NCI-H82 treated with DMSO at 0.1 percent for 48 hours (cell line): ENCODE measurements around the gene PTBP1.

Experiments used
- DNase-seq: peaks from one replicate; lab custom pipeline; 2025; ENCODE audit not compliant: unreplicated experiment; lab: John Stamatoyannopoulos, UW

The PTBP1 gene

DNA sequence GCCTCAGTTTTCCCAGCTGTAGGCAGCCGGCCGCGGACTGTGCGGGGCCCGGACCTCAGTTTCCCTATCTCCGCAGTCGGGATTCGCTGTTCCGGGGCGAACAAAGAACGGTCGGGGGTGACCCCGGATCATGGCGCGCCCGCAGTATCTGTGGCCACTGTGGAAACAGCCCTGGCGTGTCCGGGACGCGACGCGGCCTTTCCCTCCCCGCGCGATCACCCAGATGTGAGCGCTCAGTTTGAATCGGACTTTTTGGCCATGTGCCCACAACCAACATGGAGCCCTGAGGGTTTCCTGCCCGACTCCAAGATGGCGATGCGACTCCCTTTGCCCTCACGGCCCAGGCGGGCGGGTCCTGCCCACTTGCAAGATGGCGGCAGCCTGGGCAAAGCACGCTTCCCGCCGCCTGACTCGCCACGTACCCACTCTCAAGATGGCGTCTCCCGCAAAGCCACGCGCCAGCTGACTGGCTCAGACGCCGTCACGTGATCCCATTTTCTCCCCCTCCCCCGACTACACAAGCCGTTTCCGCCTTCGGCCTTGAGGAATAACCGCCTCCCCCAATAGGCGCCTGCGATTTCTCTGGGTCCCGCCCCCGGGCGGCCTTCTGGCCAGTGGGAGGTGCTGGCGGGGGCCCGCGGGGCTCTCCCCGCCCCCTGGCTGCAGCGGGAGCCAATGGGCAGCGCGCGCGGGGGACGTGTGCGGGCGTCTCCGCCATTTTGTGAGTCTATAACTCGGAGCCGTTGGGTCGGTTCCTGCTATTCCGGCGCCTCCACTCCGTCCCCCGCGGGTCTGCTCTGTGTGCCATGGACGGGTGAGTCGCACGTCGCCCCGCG, at the start of gene PTBP1:
TSS of gene PTBP1 (plus strand) at position 761 of the 836 bp plus-strand sequence. CDS start at position 807, 46 bp downstream.
- peak; percentile 98 for DNase-seq

DNA sequence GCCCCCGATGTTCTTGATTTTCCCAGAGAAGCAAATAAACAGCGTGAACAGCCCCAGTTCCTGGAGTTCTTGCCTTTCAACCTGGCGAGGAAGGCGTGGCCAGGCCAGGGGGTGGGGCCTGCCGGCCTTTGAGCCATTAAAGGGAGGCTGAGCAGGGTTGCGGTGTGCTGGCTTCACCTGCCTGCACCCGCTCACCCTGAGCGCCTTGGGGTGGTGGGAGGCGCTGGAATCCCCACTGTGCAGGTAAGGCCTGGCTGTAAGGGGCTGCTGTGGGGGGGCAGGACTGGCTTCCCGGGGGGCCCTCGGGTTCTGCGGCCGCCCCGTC, 49.0 kb upstream of the PTBP1 start:
- DNase-seq: no peak

DNA sequence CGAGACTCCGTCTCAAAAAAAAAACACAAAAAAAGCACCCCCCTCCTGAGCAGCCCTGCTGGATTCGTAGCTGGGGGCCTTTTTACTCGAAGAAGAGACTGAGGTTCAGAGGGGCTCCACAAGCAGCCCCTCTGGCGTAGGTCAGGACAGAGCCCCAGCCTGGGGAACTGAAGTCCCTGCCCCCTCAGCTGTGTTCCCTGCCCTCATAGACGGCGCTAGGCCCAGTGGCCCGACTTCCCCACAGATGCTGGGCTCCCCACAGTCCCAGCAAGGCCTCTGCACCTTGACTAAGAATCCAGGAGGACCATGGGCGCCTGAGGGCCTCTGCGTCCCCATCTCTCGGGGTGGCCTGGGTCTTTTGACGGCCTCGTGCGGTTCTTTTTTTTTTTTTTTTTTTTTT, 47.4 kb upstream of the PTBP1 start:
- DNase-seq: no peak

DNA sequence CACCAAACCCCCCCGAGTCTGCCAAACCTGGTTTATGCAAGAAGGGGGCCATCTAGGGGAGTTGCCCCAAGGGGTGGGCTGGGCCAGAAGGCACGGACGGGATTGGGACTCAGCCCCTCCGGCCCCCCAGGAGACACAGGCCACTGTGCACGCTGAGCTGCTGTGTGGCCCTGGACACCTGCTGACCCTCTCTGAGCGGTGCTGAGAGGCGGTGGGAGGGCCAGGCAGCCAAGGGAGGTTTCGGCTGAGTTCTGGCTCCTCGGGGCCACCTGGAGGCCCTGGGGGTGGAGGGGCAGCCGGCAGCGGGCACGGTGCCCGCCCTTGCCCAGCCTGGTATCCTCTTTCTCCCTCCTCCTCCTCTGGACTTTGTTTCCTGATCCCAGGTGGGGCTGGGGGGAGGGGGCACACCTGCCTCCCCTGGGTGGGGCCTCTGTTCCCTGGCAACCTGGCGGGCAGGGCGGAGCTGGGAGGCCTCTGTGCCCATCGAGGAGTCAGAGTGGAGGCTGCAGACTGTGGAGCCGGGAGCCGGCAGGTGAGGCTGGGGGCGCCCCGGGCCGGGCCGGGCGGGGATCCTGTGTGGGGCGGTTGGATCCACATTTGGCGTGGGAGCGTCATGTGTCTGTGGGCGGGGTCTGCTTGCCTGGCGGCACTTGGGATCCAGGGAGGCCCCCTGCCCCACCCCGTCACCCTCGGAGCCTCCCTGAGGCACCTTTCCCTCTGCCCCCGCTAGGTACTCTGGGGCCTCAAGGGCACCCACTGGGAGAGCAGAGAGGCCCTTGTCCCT, 46.4 kb upstream of the PTBP1 start, which contains the start of gene MISP:
TSS of gene MISP (plus strand) at position 473 of the 784 bp plus-strand sequence. CDS start 5,835 bp downstream, outside the sequence.
- DNase-seq: no peak

DNA sequence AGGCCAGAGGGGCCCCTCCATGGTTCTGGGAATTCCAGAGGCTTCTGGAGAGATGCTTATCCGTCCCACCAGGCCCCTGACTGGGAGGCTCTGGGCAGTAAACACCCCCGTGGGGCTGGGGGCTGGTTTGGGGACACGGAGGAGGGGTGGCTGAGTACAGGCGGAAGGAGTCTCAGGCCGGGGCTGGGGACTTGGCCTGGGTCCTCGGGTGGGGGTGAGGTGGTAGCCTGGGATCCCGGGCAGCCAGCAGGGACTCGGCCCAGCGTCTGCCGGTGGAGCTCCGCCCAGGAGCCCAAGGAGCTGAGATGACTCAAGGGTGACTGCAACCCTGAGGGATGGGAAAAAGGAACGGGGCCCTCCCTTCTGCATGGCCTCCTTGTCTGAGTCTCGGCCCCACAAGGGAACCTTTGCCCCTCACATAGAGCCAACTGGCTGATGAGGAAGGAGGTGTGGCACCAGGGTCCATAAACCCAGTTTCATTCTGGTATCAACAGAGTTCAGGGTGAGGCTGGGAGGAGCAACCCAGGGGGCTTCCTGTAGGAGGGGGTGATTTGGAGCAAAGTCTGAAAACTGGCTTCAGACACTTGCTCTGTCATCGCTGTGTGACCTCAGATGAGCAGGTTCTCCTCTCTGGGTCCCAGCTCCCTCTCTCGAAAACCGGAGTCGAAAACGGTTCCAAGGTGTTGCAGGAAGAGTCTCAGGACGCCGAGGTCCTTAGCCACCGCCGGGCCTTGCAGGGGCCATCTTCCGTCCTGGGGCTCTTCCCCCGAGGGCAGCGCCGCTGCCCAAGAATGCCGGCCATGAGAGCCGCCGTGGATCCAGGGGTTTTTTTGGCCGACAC, 45.5 kb upstream of the PTBP1 start:
- DNase-seq: no peak

DNA sequence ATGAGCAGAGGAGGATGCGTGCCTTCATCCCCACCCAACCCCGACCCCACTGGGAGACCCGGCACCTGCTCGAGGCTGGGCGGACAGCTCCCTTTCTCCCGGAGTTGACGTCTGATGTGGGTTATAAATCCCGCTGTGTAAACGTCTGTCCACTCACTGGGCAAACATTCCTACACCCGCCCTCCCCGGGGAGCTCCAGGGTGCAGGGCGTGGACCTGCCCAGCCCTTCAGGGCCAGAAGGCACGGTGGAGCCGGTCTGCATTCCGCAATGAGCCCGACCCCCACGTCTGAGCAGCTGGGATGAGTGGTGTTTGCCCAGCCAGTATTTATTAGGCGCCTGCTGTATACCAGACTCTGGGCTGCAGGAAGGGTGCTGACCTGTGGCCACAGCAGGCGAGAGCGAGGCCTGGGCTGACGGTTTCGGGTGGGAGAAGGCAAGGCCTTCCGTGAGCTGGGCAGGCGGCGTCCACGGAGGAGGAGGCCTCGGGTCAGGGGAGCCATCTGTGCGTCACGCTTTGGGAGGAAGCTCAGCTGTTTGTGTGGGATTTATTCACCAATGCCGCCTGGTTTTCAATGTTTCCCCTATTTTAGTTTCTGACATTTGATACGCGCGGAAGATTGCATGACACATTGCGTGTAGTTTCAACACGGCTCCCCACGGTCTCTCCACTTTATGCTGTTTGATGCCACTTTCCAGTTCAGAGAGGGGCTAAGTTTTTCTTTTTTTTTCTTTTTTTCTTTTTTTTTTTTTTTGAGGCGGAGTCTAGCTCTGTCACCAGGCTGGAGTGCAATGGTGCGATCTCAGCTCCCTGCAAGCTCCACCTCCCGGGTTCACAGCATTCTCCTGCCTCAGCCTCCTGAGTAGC, 44.4 kb upstream of the PTBP1 start:
- no peak for DNase-seq

DNA sequence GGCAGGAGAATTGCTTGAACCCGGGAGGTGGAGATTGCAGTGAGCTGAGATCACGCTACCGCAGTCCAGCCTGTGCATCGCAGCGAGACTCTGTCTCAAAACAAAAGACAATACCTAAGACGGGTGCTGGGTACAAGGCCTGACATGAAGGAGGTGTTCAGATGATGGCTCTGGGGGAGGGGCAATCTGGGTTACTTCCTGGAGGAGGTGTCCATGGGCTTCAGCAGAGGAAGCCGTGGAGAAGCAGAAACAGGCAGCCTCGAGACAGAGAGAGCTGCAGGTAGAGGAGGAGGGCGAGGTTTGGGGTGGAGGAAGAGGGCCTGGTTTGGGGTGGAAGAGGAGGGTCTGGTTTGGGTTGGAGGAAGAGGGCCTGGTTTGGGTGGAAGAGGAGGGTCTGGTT, 42.7 kb upstream of the PTBP1 start:
- no peak for DNase-seq

DNA sequence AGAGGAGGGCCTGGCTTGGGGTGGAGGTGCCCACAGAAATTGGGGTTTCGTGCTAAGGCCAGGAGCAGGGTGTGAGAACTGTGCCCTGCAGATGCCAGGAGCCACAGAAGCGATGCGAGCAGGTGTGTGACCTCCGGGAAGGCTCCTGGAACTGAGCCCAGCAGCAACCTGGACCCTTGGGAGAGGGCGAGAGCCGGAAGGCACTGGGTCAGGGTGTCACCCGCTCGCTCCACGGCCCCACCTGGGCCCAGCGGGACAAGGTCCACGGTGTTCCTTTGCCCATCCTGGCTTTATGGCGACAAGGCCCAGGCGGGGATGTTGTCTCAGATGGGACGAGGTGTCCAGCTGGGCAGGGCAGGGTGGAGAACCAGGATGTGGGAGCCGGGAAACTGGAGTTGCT, 42.2 kb upstream of the PTBP1 start:
- no peak for DNase-seq

DNA sequence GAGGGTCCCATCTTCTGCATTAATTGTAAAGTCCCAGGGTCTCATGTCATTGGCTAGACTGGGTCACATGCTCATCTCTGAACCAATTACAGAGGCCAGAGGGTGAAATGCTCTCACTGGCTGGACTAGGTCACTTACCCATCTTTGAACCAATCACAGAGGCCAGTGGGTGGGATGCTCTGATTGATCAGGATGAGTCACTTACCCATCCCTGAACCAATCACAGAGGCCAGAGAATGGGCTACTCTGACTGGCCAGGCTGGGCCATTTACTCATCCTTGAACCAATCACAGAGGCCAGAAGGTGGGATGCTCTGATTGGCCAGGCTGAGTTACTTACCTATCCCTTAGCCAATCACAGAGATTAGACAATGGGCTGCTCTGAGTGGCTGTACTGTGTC, 41.0 kb upstream of the PTBP1 start:
- DNase-seq: no peak

DNA sequence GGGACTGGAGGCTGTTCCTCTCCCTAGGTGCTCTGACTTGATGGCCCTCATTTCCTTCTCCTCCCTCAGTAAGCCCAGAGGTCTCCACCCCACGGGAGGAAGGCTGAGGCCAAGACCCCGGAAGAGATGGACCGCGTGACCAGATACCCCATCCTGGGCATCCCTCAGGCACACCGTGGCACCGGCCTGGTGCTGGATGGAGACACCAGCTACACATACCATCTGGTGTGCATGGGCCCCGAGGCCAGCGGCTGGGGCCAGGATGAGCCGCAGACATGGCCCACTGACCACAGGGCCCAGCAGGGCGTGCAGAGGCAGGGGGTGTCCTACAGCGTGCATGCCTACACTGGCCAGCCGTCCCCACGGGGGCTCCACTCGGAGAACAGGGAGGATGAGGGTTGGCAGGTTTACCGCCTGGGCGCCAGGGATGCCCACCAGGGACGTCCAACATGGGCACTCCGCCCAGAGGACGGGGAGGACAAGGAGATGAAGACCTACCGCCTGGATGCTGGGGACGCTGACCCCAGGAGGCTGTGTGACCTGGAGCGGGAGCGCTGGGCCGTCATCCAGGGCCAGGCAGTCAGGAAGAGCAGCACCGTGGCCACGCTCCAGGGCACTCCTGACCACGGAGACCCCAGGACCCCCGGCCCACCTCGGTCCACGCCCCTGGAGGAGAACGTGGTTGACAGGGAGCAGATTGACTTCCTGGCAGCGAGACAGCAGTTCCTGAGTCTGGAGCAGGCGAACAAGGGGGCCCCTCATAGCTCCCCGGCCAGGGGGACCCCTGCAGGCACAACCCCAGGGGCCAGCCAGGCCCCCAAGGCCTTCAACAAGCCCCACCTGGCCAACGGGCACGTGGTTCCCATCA, 40.2 kb upstream of the PTBP1 start:
- DNase-seq: no peak

DNA sequence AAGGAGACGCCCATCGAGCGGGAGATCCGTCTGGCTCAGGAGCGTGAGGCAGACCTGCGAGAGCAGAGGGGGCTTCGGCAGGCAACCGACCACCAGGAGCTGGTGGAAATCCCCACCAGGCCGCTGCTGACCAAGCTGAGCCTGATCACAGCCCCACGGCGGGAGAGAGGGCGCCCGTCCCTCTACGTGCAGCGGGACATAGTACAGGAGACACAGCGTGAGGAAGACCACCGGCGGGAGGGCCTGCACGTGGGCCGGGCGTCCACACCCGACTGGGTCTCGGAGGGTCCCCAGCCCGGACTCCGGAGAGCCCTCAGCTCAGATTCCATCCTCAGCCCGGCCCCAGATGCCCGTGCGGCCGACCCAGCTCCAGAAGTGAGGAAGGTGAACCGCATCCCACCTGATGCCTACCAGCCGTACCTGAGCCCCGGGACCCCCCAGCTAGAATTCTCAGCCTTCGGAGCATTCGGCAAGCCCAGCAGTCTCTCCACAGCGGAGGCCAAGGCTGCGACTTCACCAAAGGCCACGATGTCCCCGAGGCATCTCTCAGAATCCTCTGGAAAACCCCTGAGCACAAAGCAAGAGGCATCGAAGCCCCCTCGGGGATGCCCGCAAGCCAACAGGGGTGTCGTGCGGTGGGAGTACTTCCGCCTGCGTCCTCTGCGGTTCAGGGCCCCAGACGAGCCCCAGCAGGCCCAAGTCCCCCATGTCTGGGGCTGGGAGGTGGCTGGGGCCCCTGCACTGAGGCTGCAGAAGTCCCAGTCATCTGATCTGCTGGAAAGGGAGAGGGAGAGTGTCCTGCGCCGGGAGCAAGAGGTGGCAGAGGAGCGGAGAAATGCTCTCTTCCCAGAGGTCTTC, 39.2 kb upstream of the PTBP1 start:
- DNase-seq: no peak

DNA sequence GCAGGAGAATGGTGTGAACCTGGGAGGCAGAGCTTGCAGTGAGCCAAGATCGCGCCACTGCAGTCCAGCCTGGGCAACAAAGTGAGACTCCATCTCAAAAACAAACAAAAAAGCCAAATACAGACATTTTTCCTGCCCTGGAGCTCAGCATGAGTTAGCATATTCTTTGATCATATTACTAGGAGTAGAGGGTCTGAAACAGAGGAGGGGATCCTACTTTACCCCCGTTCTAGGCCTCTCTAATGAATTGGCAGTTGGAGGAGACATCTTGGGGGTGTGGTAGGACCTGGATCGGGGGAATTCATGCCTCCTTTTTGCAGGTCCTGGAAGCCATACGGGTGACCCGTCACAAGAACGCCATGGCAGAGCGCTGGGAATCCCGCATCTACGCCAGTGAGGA, 34.1 kb upstream of the PTBP1 start:
- DNase-seq: no peak

DNA sequence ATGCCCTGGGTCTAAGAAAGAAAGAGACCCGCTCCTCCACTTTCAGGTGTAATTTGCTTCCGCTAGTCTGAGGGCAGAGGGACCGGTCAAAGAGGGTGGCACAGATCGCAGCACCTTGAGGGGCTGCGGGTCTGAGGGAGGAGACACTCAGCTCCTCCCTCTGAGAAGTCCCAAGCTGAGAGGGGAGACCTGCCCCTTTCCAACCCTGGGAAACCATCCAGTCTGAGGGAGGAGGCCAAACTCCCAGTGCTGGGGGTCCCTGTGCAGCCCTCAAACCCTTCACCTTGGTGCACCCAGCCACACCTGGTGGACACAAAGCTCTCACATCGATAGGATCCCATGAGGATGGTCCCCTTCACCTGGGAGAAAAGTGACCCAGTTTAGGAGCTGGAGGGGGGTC, 33.4 kb upstream of the PTBP1 start:
- DNase-seq: no peak

DNA sequence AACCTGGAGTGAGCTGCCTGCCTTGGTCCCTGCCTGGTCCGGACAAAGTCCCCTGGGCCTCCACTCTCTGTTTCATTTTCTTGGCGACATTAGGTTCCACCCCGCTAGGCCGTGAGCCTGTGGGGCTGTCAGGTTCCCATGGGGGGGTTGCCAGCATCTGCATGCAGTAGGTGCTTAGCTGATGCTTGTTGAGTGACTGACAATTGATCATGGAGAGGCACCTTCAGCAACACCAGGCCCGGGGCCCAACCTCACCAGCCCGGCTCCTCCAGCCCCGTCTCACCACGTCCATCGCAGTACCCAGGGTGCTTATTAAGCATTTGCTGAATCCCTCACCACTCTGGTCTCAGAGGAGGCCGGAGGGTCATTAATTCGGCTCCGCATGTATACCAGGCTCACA, 33.0 kb upstream of the PTBP1 start:
- no peak for DNase-seq

DNA sequence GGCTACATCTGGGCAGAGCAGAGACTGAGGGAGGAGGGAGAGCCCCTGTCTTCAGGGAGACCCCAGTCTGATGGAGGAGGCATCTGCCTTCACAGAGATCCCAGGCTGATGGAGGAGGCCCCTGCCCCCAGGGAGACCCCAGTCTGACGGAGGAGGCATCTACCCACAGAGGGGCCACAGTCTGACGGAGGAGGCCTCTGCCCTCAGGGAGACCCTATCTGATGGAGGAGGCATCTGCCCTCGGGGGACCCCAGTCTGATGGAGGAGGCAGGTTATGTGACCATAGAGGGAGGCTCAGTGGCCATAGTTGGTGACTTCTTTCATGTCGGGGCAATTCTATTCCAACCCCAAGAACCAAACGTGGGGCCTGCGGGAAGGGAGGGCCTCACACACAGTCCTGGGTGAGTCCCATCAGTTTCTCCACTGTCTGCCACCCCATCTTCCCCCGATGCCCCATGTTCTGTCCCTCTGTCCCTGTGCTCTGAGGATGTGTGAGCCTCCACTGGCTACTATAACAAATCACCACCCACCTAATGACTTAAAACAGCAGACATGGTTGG, 32.0 kb upstream of the PTBP1 start:
- DNase-seq: no peak

DNA sequence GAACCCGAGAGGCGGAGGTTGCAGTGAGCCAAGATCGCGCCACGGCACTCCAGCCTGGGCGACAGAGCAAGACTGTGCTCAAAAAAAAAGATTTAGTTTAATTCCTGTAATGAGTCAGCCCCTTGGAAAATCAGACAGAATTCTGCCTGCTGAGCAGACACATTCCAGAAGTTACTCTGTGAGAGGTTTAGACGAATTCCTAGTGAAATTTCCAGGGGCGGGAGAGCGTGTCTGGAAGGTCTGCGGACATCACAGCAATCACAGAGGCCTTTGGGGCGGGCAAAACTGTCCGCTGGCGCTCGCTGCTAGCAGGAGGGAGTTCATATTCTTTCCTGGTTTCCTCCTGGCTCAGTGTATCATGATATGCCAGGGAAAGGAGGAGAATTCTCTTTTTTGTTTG, 28.8 kb upstream of the PTBP1 start:
- no peak for DNase-seq

DNA sequence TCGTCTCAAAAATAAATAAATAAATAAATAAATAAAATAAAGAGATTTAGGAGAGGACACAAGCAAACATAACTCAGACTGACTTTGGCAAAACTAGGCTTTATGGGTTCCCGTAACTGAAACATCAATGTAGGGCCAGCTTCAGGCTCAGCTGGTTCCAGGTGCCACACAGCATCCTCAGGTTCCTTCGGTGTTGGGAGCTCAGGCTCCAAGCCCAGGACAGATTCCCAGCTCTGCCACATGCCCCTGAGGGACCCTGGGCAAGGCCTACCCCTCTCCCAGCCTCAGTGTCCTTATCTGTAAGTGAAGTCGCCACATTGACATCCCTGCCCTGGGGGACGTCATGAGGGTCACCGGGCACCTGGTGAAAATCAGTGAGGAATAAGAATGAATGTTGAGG, 27.6 kb upstream of the PTBP1 start:
- DNase-seq: no peak

DNA sequence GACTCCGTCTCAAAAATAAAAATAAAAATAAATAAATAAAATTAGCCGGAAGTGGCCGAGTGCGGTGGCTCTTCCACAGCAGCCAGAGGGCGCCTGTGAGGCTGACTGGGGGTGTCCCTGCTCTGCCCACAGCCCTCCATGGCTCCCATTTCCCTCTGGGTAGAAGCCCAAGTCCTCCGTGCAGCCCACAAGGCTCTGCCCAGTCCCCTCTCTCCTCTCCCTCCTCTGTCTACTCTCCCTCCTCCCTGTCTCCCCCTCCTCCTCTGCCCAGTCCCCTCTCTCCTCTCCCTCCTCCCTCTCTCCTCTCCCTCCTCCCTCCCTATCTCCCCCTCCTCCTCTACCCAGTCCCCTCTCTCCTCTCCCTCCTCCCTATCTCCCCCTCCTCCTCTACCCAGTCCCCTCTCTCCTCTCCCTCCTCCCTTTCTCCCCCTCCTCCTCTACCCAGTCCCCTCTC, 25.9 kb upstream of the PTBP1 start:
- DNase-seq: peak; percentile 14
